COLO668 (cell line): ENCODE measurements around the gene KIAA1549.

ENCODE experiments used
- DNase-seq: peaks from one replicate; lab custom pipeline; 2025; ENCODE audit not compliant: unreplicated experiment; lab: John Stamatoyannopoulos, UW

The KIAA1549 gene

DNA sequence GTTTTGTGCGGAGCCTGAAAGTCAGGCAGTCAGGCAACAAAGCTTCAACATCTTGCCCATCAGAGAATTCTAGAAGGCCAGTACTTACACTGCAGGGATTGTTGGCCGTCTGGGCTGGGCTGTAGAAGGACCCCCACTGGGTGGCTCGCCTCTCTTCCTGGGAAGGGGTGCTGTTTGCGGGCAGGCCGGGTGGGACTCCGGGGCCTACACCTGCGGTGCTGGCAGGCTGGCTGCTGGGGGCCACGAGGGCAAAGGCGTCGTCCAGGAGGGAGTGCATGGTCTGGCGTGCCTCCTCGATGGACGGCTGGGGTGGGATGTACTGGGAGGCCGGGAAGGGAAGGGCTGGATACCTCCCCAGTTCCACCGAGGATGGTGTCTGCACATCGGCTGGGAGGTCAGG, 120.1 kb downstream of the KIAA1549 start:
- DNase-seq: no peak

DNA sequence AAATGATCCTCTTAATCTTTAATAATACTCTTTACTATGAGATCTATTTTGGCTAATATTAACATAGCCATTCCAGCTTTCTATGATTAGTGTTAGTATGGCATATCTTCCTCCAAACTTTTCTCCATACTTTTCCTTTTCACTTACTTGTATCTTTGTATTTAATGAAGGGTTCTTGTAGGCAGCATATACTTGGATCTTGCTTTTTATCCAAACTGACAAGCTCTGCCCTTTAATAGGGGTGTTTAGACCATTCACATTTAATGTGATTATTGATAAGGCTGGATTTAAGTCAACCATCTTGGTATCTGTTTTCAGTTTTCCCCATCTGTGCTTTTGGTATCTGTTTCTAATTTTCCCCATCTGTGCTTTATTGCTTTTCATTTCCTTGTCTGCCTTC, 123.5 kb downstream of the KIAA1549 start:
- no peak for DNase-seq

DNA sequence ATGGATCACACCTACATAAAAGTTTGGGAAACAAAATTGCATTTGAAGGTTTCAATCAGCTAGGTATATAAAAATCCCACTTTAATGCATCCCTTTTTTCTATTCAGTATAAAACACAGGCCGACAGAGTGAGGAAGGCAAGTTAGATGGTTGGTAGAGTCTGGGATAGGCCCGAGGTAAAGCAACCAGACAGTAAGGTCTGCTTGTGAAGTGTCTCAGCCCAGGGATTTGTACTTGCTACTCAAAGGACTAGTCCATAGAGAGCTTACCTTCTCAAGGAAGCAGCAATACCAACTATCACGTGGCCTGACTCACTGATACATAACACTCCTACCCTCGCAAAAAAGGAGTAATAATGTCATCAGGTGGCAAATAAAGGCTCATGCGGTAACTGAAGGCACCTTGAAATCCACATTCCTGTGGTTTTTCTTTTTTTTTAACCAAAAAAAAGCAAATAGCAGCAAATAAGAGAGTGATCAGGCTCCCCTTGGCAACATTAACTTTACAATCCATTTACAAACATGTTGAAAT, 127.0 kb downstream of the KIAA1549 start:
- DNase-seq: no peak

DNA sequence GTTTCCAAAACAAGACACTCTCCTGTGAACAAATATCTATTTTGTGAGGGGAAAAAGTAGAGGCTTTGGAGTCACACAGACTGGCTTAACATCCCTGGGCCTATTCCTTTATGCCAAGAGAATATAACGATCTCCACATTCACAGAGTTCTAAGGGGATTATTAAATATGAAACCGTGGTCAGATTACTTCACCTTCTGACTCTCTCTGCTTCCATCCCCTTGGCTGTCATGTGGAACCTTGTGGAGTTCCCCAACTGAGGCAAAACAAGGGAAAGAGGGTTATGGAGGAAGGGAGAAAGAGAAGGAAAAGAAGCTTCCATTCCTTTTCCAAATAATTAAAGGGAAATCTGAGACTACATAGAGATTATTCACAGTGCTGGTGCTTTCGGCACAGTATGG, 127.7 kb downstream of the KIAA1549 start:
- DNase-seq: no peak

GRCh38 chr7:138852469-138852868, 128.7 kb downstream of the KIAA1549 start:
- DNase-seq: no peak

GRCh38 chr7:138849701-138850100, 131.5 kb downstream of the KIAA1549 start:
- DNase-seq: no peak

DNA sequence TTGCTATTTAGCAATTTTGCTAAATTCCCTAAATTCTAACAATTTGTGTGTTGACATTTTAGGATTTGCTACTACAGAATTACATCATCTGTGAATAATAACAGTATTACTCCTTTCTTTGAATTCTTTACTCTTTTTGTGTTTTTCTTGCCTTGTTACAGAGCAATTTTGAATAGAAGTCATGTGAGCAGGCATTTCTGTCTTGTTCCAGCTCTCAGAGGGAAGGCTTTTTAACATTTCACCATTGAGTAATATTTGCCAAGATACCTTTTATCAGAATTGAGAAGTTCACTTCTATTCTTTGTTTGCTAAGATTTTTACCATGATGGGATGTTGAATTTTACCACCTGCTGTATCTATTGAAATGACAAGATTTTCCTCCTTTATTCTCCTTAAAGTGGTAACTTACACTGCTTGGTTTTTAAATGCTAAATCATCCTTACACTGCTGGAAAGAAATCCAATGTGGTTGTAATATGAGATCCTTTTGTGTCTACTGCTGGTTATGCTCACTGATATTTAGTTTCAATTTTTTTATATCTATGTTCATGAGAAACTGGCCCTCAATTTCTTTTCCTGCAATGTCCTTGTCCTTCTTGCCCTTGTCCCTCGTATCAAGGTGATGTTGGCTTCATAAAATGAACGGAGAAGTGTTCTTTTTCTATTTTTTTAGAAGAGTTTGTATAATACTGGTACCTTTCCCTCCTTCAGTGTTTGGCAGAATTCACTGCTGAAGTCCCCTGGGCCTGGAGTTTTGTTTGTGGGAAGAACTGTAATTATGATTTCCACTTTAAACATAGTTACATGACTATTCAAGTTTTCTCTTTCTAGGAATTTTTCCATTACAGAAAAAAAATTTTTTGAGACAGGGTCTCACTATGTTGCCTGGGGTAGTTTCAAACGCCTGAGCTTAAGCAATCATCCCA, 132.9 kb downstream of the KIAA1549 start:
- no peak for DNase-seq

DNA sequence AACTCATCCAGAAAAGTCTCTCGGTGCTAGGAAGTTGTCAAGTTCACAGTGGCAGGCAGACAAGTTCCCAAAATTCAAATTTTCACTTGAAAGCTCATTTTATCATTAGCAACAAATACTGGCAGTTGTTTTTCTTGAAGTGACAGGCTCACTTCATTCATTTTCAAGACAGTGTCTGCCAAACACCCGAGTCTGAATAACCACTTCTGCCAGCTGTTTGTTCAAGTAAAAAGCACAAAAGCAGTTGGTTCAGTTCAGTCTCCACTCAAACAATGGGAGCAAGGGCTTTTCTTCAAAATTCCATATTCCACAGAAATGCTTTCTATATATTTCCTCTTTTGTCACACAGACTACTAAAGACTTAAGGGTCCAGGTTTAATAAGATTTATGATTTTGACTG, 135.5 kb downstream of the KIAA1549 start:
- DNase-seq: no peak

GRCh38 chr7:138843632-138844580, 137.3 kb downstream of the KIAA1549 start:
- no peak for DNase-seq

DNA sequence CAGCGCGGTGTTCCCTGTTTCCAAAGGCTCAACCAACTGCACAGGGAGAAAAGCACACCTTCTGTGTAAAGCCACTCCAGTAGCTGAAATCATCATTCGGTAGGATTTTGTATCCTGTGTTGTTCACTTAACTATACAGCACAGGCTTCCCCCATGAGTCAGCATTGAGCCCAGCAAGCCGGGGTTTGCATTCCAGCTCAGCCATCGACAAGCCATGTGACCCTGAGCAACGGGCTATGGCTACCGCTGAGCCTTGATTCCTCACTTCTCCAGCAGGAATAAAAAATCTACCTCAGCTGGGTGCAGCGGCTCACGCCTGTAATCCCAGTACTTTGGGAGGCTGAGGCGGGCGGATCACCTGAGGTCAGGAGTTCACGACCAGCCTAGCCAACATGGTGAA, 139.1 kb downstream of the KIAA1549 start:
- DNase-seq: no peak

DNA sequence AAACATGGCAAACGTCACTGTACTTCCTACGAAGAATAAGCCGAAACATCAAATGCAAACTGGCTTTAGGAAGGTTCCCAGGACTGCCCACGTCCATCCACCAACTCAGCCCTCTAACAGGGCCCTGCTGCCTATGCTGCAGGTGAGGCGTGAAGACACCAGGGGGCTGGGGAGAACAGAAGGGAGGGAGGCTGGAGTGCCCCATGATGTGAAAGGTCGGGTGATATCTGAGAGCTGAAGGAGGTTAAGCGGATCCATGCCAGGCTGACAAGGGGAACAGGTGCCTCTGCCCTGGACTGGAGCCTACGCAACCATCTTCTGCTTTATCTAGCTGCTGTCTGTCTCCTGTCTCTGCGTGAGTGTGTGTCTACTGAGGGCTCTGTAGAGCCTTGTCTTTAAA, 143.0 kb downstream of the KIAA1549 start:
- DNase-seq: no peak

DNA sequence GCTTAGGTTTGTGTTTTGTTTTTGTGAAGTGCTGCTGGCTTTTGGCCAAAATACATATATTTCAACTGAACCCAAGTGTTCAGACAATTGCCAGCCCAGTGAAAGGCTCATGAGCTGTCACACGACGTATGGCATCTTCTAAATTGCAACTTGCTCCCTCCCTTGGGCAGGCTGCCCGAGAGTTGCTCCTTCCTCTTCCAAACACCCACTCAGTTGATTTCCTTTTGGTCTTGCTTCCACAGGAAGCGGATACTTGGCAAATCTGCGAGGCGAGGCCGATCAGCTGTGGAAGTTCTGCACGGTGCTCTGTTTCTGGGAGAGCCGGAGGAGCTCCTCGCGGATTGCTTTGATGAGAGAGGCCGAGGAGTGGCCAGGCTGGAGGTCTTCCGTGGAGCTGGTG, 143.6 kb downstream of the KIAA1549 start:
- DNase-seq: no peak

GRCh38 chr7:138835087-138835486, 146.1 kb downstream of the KIAA1549 start:
- DNase-seq: no peak

DNA sequence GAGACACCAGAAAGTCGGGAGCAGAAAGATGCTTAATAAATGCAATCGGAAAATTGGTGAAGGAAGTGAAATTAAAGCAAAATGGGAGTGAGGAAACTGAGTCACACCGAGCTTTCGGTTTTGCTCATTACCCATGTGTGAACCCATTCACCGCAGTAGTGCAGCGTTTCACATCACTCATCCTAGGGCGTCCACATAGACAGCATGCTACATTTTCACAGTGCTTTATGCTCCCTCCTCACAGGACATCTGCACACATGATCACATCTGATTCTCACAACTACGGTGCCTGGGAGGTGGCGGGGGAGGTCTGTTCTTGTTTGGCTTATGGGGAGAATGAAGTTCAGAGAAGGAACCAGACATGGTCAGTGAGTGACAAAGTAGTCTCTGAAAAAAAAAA, 146.6 kb downstream of the KIAA1549 start:
- DNase-seq: no peak

DNA sequence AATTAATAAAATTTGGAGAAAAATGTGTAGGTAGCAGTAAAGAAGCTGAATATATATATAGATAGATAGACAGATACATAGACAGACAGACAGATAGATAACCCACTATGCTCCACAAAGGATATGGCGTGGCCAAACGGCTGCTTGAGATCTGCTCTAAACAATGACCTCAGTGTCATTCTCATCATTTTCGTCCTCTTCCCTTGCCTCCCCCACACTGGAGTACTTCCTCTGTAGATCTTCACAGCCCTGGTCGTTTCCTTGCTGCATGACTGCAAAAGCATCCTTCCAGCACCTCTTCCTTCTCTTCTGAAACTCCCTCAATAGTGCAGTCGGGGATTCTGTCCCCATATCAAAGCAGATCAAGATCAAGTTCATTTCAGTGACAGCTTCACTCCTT, 147.6 kb downstream of the KIAA1549 start:
- no peak for DNase-seq

DNA sequence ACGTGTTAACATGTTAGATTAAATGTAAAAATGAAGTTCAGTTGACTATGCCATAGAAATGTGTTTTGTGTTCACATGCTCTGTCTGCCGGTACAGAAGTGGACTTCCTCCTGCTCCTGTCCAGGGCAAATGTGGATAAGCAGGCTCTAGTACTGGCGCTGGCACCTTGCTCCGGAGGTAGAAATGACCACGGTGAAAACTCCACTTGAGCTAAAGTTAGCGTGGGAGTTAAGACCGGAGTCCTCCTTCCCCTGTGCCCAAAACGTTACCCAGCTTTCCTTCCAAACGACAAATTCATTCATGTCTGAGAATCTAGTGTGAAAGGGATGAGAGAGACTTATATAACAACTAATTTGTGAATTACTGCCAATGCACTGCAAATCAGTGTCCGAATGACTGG, 148.2 kb downstream of the KIAA1549 start:
- no peak for DNase-seq

DNA sequence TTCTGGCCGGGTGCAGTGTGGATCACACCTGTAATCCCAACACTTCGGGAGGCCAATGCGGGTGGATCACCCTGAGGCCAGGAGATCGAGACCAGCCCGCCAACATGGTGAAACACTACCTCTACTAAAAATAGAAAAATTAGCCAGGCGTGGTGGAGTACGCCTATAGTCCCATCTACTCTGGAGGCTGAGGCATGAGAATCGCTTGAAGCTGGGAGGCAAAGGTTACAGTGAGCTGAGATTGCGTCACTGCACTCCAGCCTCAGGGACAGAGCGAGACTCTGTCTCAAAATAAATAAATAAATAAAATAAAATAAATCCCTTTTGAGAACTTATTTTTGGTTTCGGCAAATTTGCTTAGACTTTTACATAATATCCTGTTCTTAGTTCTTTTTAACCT, 151.9 kb downstream of the KIAA1549 start:
- no peak for DNase-seq

GRCh38 chr7:138828302-138828701, 152.9 kb downstream of the KIAA1549 start:
- DNase-seq: no peak

GRCh38 chr7:138825049-138825721, 156.0 kb downstream of the KIAA1549 start:
- no peak for DNase-seq

DNA sequence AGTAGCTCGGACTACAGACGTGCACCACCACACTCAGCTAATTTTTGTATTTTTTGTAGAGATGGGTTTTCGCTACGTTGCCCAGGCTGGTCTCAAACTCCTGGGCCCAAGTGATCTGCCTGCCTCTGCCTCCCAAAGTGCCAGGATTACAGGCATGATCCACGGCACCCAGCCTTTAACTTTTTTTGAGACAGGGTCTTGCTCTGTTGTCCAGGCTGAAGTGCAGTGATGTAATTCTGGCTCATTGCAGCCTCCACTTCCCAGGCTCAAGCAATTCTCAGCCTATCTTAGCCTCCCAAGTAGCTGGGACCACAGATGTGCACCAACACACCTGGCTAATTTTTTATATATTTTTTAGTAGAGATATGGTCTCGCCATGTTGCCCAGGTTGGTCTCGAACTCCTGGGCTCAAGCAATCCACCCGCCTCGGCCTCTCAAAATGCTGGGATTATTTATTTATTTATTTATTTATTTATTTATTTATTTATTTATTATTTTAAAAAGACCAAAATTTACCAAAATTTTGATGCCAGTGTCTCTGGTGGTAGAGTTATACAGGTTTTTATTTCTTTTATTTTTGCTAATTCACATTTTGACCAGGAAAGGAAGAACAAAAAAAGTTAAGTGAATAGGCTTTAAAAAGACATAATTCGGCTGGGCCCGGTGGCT, 158.2 kb downstream of the KIAA1549 start:
- no peak for DNase-seq

DNA sequence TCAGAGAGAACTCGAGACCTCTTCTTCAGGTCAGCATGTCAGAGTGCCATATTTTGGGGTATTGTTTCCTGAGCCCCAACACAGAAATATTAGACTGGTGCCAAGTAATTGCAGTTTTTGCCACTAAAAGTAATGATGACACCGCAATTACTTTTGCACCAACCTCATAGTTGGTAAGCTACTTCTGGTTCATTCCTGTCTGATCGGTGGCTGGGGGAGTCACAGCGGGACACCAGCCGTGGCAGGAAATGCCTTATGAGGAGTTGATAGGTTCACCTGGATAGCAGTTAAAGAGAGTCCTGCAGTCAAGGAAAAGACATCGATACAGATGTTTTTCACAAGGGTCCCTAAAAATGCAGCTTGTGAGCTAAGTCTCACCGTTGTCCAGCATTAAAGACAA, 159.3 kb downstream of the KIAA1549 start:
- DNase-seq: no peak
